Cardiac fibroblast (primary cell): ENCODE results near the gene PRSS53.
A peak's percentile ranks its signal among the peaks of the same experiment; 100 is the strongest.

Experiments used
- DNase-seq, 2 donors: peaks; one replicate each; pipeline versions ENCODE4 v3.0.0 to v3.0.0-alpha.2; 2010; ENCODE audit warnings: low read depth in 2 of 2
- H3K4me3 ChIP-seq, 2 donors: replicated peaks in 1 of 2; 1 replicate in 1 of 2; 2 replicates in 1 of 2; pipeline ENCODE4 v1.5.1; 2011; ENCODE audit warnings: low read depth in 2 of 2, low read length in 2 of 2, mild to moderate bottlenecking in 2 of 2, moderate library complexity in 1 of 2
- TF ChIP-seq, protein P1 (sequence below): IDR thresholded peaks from one replicate; pipeline ENCODE4 v1.5.1; 2011; ENCODE audit warnings: low read depth, mild to moderate bottlenecking, low read length, inconsistent platforms

The PRSS53 gene

DNA sequence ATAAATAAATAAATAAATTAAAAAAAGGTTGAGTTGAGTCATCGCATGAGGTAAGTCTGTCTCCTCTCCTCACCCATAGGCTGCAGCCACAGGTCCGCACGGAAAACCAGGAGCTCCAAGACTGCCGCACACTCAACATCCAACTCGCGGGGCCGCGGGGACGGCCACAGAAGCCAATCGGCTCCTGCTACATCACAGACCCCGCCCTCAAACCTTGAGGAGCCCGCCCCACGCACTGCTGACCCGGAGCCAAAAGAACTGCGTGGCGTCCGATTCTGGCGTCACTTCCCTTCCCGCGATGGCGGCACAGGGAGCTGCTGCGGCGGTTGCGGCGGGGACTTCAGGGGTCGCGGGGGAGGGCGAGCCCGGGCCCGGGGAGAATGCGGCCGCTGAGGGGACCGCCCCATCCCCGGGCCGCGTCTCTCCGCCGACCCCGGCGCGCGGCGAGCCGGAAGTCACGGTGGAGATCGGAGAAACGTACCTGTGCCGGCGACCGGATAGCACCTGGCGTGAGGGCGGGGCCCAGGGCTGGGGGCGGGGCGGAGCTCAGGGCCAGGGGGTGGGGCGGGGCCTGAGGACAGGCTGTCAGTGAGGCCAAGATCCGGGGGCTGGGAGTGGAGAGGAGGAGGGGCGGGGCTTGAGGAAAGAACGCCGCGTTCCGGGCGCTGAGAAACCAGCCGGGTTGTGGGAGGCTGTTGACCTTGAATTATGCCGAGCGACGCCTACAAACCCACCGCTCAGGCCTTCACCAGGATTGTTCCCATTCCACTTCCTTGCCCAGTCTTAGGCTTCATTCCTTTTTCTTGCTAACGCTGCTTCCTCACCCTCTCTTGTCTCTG is 28.9 kb upstream of the PRSS53 start, which contains the start of gene KAT8:
TSS of gene KAT8 (plus strand) at position 281 of the 839 bp plus-strand sequence. CDS start at position 299, 18 bp downstream.
- DNase-seq = peak; percentile 99
- TF ChIP-seq, protein P1, sequence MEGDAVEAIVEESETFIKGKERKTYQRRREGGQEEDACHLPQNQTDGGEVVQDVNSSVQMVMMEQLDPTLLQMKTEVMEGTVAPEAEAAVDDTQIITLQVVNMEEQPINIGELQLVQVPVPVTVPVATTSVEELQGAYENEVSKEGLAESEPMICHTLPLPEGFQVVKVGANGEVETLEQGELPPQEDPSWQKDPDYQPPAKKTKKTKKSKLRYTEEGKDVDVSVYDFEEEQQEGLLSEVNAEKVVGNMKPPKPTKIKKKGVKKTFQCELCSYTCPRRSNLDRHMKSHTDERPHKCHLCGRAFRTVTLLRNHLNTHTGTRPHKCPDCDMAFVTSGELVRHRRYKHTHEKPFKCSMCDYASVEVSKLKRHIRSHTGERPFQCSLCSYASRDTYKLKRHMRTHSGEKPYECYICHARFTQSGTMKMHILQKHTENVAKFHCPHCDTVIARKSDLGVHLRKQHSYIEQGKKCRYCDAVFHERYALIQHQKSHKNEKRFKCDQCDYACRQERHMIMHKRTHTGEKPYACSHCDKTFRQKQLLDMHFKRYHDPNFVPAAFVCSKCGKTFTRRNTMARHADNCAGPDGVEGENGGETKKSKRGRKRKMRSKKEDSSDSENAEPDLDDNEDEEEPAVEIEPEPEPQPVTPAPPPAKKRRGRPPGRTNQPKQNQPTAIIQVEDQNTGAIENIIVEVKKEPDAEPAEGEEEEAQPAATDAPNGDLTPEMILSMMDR = no peak
- peak within 1 kb of the TSS; percentile 60 to 66 for H3K4me3 ChIP-seq

- TF ChIP-seq, protein P1 = no peak
- no peak for DNase-seq
- H3K4me3 ChIP-seq = no peak overlapping the region
Observed at GRCh38 chr16:31114468-31114867, 25.7 kb upstream of the PRSS53 start.

- no peak for DNase-seq
- H3K4me3 ChIP-seq = no peak overlapping the region
- TF ChIP-seq, protein P1 = no peak
Observed at GRCh38 chr16:31113121-31114120, 24.7 kb upstream of the PRSS53 start.

GRCh38 chr16:31112711-31113110 is 24.0 kb upstream of the PRSS53 start:
- TF ChIP-seq, protein P1 = no peak
- H3K4me3 ChIP-seq = no peak overlapping the region
- DNase-seq = no peak

DNA sequence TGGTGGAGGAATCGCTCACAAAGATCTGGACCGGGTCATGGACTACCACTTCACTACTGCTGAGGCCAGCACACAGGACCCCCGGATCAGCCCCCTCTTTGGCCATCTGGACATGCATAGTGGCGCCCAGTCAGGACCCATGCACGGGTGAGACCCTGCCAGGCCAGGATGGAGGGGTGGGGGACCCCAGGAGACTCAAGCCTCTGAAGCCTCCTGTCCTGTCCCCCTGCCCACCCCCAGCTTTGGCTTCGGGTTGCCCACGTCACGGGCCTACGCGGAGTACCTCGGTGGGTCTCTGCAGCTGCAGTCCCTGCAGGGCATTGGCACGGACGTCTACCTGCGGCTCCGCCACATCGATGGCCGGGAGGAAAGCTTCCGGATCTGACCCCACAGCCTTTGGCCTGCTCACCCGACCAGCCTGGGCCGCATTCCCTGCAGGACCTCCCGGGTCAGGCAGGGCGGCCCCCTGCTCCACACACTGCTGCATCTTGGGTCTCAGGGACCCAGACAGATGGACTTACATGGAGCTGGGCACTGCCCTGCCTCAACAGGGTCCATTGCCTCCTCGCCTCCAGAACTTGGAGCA is 23.2 kb upstream of the PRSS53 start:
- H3K4me3 ChIP-seq = no peak overlapping the region
- DNase-seq = no peak
- TF ChIP-seq, protein P1 = no peak
